Measurements from ENCODE around the gene FARS2.

FARS2 gene

GRCh38 chr6:5384276-5384675 is 123.0 kb downstream of the FARS2 start:
- TF ChIP-seq, protein P1, sequence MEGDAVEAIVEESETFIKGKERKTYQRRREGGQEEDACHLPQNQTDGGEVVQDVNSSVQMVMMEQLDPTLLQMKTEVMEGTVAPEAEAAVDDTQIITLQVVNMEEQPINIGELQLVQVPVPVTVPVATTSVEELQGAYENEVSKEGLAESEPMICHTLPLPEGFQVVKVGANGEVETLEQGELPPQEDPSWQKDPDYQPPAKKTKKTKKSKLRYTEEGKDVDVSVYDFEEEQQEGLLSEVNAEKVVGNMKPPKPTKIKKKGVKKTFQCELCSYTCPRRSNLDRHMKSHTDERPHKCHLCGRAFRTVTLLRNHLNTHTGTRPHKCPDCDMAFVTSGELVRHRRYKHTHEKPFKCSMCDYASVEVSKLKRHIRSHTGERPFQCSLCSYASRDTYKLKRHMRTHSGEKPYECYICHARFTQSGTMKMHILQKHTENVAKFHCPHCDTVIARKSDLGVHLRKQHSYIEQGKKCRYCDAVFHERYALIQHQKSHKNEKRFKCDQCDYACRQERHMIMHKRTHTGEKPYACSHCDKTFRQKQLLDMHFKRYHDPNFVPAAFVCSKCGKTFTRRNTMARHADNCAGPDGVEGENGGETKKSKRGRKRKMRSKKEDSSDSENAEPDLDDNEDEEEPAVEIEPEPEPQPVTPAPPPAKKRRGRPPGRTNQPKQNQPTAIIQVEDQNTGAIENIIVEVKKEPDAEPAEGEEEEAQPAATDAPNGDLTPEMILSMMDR (IDR thresholded peaks at IDR 0.05; ENCODE audit: low read depth, low read length) = no peak
- no peak overlapping the region for H3K4me3 ChIP-seq (ENCODE audit: low read depth, low read length)

GRCh38 chr6:5388326-5388725 is 127.0 kb downstream of the FARS2 start:
- TF ChIP-seq, protein P1 (IDR thresholded peaks at IDR 0.05; ENCODE audit: low read depth, low read length) = no peak
- H3K4me3 ChIP-seq (ENCODE audit: low read depth, low read length) = no peak overlapping the region

DNA sequence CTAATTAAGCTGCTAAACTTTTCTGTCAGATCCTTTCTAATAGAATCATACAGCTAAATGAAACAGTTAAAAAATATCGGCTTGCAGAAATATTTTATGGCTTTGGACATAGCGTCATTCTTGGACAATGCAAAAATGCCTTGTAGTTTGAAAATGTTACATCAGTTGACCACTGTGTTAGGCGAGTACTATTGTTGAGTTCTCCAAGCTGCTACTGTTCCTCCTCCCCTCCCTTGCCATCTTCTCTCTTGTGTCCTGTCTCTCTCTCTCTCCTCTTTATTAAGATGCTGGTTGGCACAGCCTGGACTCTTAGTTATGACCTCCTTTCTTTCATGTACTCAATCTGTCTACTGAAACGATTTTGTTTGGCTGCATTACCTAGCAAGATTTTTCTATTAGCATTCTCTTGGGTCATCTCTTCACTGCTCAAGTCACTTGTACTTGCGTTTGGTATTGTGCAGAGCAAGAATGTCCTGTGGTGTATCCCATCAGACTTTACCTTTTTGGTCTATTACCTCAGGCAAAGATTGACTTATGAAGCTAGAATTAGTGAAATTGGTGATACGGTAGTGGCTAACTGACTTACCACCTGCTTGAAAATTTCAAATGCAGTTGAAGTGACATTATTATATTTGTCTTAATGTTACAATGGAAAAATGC is 127.9 kb downstream of the FARS2 start:
- TF ChIP-seq, protein P1 (IDR thresholded peaks at IDR 0.05; ENCODE audit: low read depth, low read length) = no peak

DNA sequence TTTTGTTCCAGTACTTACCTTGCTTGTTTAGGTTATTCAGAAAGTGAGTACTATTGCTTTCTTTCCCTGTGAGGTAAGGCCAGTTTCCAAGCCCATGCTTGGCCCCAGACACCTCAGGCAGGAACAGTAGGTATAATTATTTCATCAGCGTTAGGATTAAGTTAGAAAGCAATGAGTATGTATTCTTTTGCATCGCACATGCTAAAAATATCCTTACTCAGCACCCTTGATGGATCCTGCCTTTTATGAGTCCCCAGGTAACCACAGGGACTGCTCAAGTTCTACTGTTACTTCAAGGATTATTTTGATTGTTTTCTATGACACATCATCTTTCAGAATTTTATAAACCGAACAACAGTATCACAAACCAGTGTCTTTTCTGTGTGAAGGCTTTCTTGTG is 128.9 kb downstream of the FARS2 start:
- TF ChIP-seq, protein P1 (IDR thresholded peaks at IDR 0.05; ENCODE audit: low read depth, low read length) = no peak
- no peak overlapping the region for H3K4me3 ChIP-seq (ENCODE audit: low read depth, low read length)

More for the DNA sequence above, 127.9 kb downstream of the FARS2 start:
- H3K4me3 ChIP-seq (ENCODE audit: low read depth, low read length) = no peak overlapping the region

- no peak overlapping the region for H3K4me3 ChIP-seq (ENCODE audit: low read depth, low read length)
- TF ChIP-seq, protein P1 (IDR thresholded peaks at IDR 0.05; ENCODE audit: low read depth, low read length) = no peak
Observed at GRCh38 chr6:5394280-5394679, 133.0 kb downstream of the FARS2 start.

DNA sequence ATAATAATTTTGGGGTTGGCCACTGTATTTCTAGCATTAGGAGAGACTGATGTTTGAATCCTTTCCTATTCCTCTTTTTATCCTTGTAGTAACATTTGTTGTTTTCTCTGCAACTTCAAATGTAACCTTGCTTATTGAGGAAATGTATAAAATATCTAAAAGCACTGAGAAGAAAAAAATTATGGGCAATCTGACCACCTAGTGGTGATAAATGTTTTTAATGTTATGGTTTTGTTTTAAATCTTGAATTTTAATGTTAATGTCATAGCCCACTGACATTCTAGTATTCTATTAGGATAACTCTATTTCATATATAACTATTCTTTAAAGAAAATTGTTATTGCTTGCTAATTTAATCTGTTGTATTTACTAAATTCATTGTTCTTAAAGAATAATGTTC is 134.4 kb downstream of the FARS2 start:
- TF ChIP-seq, protein P1 (IDR thresholded peaks at IDR 0.05; ENCODE audit: low read depth, low read length) = no peak
- no peak overlapping the region for H3K4me3 ChIP-seq (ENCODE audit: low read depth, low read length)

- no peak overlapping the region for H3K4me3 ChIP-seq (ENCODE audit: low read depth, low read length)
- TF ChIP-seq, protein P1 (IDR thresholded peaks at IDR 0.05; ENCODE audit: low read depth, low read length) = peak; percentile 37; the same call in 1 of the 2 replicates
Observed at GRCh38 chr6:5398530-5398929, 137.2 kb downstream of the FARS2 start.

Data from WI38 (cell line).